Neuronal stem cell (in vitro differentiated cells): ENCODE data around the gene METTL24.

Experiments used
- DNase-seq: peaks from one replicate; pipeline ENCODE4 v3.0.0-alpha.2; 2013; ENCODE audit warnings: low spot score
- H2AFZ ChIP-seq: one replicate; pipeline ENCODE4 v1.6.1; 2013; ENCODE audit warnings: mild to moderate bottlenecking, low read length, inconsistent platforms
- H2AK5ac ChIP-seq: 2 replicates; pipeline ENCODE4 v1.6.1; 2013; ENCODE audit warnings: low read depth, mild to moderate bottlenecking, inconsistent platforms, low read length, moderate library complexity, mixed read lengths
- H2BK120ac ChIP-seq: 2 replicates; pipeline ENCODE4 v1.6.1; 2013; ENCODE audit warnings: low read depth, mild to moderate bottlenecking, inconsistent platforms, low read length, moderate library complexity, mixed read lengths
- H2BK12ac ChIP-seq: one replicate; pipeline ENCODE4 v1.6.1; 2013; ENCODE audit warnings: low read length, inconsistent platforms
- H2BK15ac ChIP-seq: 2 replicates; pipeline ENCODE4 v1.6.1; 2013; ENCODE audit warnings: mild to moderate bottlenecking, low read length, inconsistent platforms, mixed read lengths
- H2BK5ac ChIP-seq: one replicate; pipeline ENCODE4 v1.6.1; 2013; ENCODE audit warnings: inconsistent platforms, mild to moderate bottlenecking, low read length, moderate library complexity
- H3K14ac ChIP-seq: one replicate; pipeline ENCODE4 v1.6.1; 2013; ENCODE audit warnings: low read length, inconsistent platforms
- H3K18ac ChIP-seq: 2 replicates; pipeline ENCODE4 v1.6.1; 2013; ENCODE audit warnings: low read length, inconsistent platforms
- H3K23ac ChIP-seq: 2 replicates; pipeline ENCODE4 v1.6.1; 2013; ENCODE audit warnings: low read depth, mild to moderate bottlenecking, mixed read lengths, low read length, inconsistent platforms; ENCODE audit not compliant: poor library complexity
- H3K27ac ChIP-seq: replicated peaks from 3 replicates; pipeline ENCODE4 v1.5.1; 2013; ENCODE audit warnings: low read length, inconsistent platforms
- H3K27me3 ChIP-seq, 3 experiments: 2 replicates each; pipeline ENCODE4 v1.6.1; 2013; ENCODE audit warnings: low read length in 3 of 3, mild to moderate bottlenecking in 2 of 3, inconsistent platforms in 1 of 3, low read depth in 1 of 3, mixed read lengths in 1 of 3, moderate library complexity in 1 of 3; ENCODE audit not compliant: control insufficient read depth in 3 of 3, insufficient read depth in 3 of 3
- H3K36me3 ChIP-seq, 2 donors: replicated peaks in 1 of 2; 2 replicates each; pipeline ENCODE4 v1.6.1; 2013; ENCODE audit warnings: low read length in 2 of 2; ENCODE audit not compliant: control insufficient read depth in 2 of 2, insufficient read depth in 2 of 2
- H3K4ac ChIP-seq: 2 replicates; pipeline ENCODE4 v1.6.1; 2013; ENCODE audit warnings: inconsistent platforms, mild to moderate bottlenecking, low read length, moderate library complexity
- H3K4me1 ChIP-seq, 2 donors: 1 replicate in 1 of 2; 2 replicates in 1 of 2; pipeline ENCODE4 v1.6.1; 2013; ENCODE audit warnings: low read length in 2 of 2, low read depth in 1 of 2; ENCODE audit not compliant: control insufficient read depth in 2 of 2, insufficient read depth in 1 of 2
- H3K4me2 ChIP-seq: one replicate; pipeline ENCODE4 v1.6.1; 2013; ENCODE audit warnings: mild to moderate bottlenecking, low read length, inconsistent platforms; ENCODE audit not compliant: insufficient read depth, poor library complexity, severe bottlenecking
- H3K4me3 ChIP-seq, 2 donors: 2 replicates each; pipeline ENCODE4 v1.5.1; 2013; ENCODE audit warnings: low read length in 2 of 2, mild to moderate bottlenecking in 2 of 2, inconsistent platforms in 1 of 2, moderate library complexity in 1 of 2
- H3K79me1 ChIP-seq: one replicate; pipeline ENCODE4 v1.6.1; 2013; ENCODE audit warnings: low read depth, mild to moderate bottlenecking, inconsistent platforms, low read length, moderate library complexity
- H3K9ac ChIP-seq: one replicate; pipeline ENCODE4 v1.6.1; 2013; ENCODE audit warnings: mild to moderate bottlenecking, low read depth, low read length, inconsistent platforms; ENCODE audit not compliant: poor library complexity
- H3K9me3 ChIP-seq, 2 donors: replicated peaks in 1 of 2; 2 replicates each; pipeline versions ENCODE3 to v1.6.1; 2013; ENCODE audit warnings: low read length in 2 of 2, mild to moderate bottlenecking in 2 of 2, inconsistent platforms in 1 of 2, low read depth in 1 of 2, mixed read lengths in 1 of 2, moderate library complexity in 1 of 2; ENCODE audit not compliant: control insufficient read depth in 2 of 2, insufficient read depth in 1 of 2
- H4K8ac ChIP-seq: one replicate; pipeline ENCODE4 v1.6.1; 2013; ENCODE audit warnings: low read depth, mild to moderate bottlenecking, inconsistent platforms, low read length, moderate library complexity
- H4K91ac ChIP-seq: one replicate; pipeline ENCODE4 v1.6.1; 2013; ENCODE audit warnings: low read length, low read depth, mild to moderate bottlenecking, inconsistent platforms; ENCODE audit not compliant: poor library complexity
- WGBS, 2 donors: extraction: QIAGEN DNeasy Blood & Tissue Kit; methylation state at CpG; one replicate each; pipeline ENCODE4 v1.1.7; 2013; ENCODE audit warnings: missing lambda C conversion rate in 2 of 2, mixed read lengths in 1 of 2; ENCODE audit not compliant: insufficient read length in 2 of 2, insufficient replicate concordance in 1 of 2; ENCODE audit errors: extremely low coverage in 2 of 2; 5-methylcytosine and 5-hydroxymethylcytosine counted together

Gene METTL24

GRCh38 chr6:110196874-110197273 lies 161.3 kb downstream of the METTL24 start:
- H3K23ac ChIP-seq, result no peak overlapping the region
- H3K18ac ChIP-seq, result no peak overlapping the region
- H4K91ac ChIP-seq, result no peak overlapping the region
- no peak overlapping the region for H3K4me2 ChIP-seq
- H3K36me3 ChIP-seq, result peaks cover 0 to 25% of the 10 kb centered on the region in 2 donors
- no peak overlapping the region for H3K4ac ChIP-seq
- no peaks in the 10 kb centered on the region for H3K79me1 ChIP-seq
- no peak for DNase-seq
- no peak overlapping the region for H4K8ac ChIP-seq
- H2BK120ac ChIP-seq, result no peak overlapping the region
- no peak overlapping the region for H2AFZ ChIP-seq
- H3K27me3 ChIP-seq, result no peaks in the 10 kb centered on the region
- no peak overlapping the region for H2BK15ac ChIP-seq
- no peak overlapping the region for H3K9ac ChIP-seq
- H3K27ac ChIP-seq, result no peak overlapping the region
- H3K4me3 ChIP-seq, result no peak overlapping the region
- H2BK12ac ChIP-seq, result no peak overlapping the region
- no CpG with 5 or more reads among the region's 1 CpG for WGBS, 2 donors
- H3K9me3 ChIP-seq, result peaks cover 0 to 2% of the 10 kb centered on the region in 2 donors
- H3K4me1 ChIP-seq, result peaks cover 0 to 3% of the 10 kb centered on the region in 2 donors
- H2BK5ac ChIP-seq, result no peak overlapping the region
- H3K14ac ChIP-seq, result no peak overlapping the region
- no peak overlapping the region for H2AK5ac ChIP-seq

- no peak overlapping the region for H3K14ac ChIP-seq
- H3K9me3 ChIP-seq, result peaks cover 0 to 2% of the 10 kb centered on the region in 2 donors
- H3K9ac ChIP-seq, result no peak overlapping the region
- no peak overlapping the region for H3K27ac ChIP-seq
- H2AK5ac ChIP-seq, result no peak overlapping the region
- peaks cover 1% of the 10 kb centered on the region for H3K79me1 ChIP-seq
- H2BK15ac ChIP-seq, result no peak overlapping the region
- H2AFZ ChIP-seq, result no peak overlapping the region
- H3K27me3 ChIP-seq, result no peaks in the 10 kb centered on the region
- H2BK120ac ChIP-seq, result no peak overlapping the region
- no peak overlapping the region for H4K91ac ChIP-seq
- H2BK5ac ChIP-seq, result no peak overlapping the region
- H4K8ac ChIP-seq, result no peak overlapping the region
- WGBS, 2 donors, result no CpG with 5 or more reads among the region's 4 CpGs
- no peak overlapping the region for H3K4me3 ChIP-seq
- H3K18ac ChIP-seq, result no peak overlapping the region
- no peak for DNase-seq
- H3K23ac ChIP-seq, result no peak overlapping the region
- H3K36me3 ChIP-seq, result peaks cover 0 to 25% of the 10 kb centered on the region in 2 donors
- H3K4me1 ChIP-seq, result no peaks in the 10 kb centered on the region
- H3K4ac ChIP-seq, result no peak overlapping the region
- no peak overlapping the region for H3K4me2 ChIP-seq
- H2BK12ac ChIP-seq, result no peak overlapping the region
These were observed 162.5 kb downstream of the METTL24 start for GRCh38 chr6:110195639-110196038.
